ENCODE results near the gene CPSF4L.

- TF ChIP-seq MAX (CRISPR knock-in tag; IDR thresholded peaks at IDR 0.05) (no peak), CTCF (IDR thresholded peaks at IDR 0.05) (no peak), TCF7 (CRISPR knock-in tag; IDR thresholded peaks at IDR 0.05; ENCODE audit: low read depth) (no peak), SP1 (CRISPR knock-in tag; conservative IDR thresholded peaks at IDR 0.05) (no peak), E2F1 (CRISPR knock-in tag; IDR thresholded peaks at IDR 0.05) (no peak), ETV6 (CRISPR knock-in tag; IDR thresholded peaks at IDR 0.05) (no peak), CREB1 (CRISPR knock-in tag; IDR thresholded peaks at IDR 0.05) (no peak), GRHL2 (CRISPR knock-in tag; IDR thresholded peaks at IDR 0.05; ENCODE audit: insufficient replicate concordance, severe bottlenecking) (no peak)
These were observed 16.4 kb upstream of the CPSF4L start for GRCh38 chr17:73278049-73278464.

Data from WTC11 (cell line).